ENCODE data around the gene KRTAP20-3. TPM values are rescaled to one million over a fixed set of nuclear protein-coding genes. Genes with fewer than 3 reads are reported as not detected.

The KRTAP20-3 gene
- total RNA-seq, 1 experiment from 2014 or later, result not detected

- Histone ChIP-seq H3K9me2 (ENCODE audit: insufficient read depth) (no peaks in the 10 kb centered on the region), H3K79me2 (ENCODE audit: insufficient read depth, low read length) (no peaks in the 10 kb centered on the region), H3K36me3 (ENCODE audit: control insufficient read depth in 1 of 2, insufficient read depth in 2 of 2, low read length in 2 of 2) (no peaks in the 10 kb centered on the region), H3K27ac (ENCODE audit: low read depth, low read length) (no peak within 1 kb of the TSS), H3K9me3 (ENCODE audit: control insufficient read depth in 1 of 2, insufficient read depth in 1 of 2, low read depth in 1 of 2, low read length in 2 of 2) (peaks cover 14 to 22% of the 10 kb centered on the region in 2 experiments; a peak in 2 of 4 replicates), H4K20me1 (ENCODE audit: insufficient read depth) (no peaks in the 10 kb centered on the region), H3K4me1 (ENCODE audit: control insufficient read depth in 1 of 2, insufficient read depth in 2 of 2, low read length in 2 of 2) (no peaks in the 10 kb centered on the region), H3K4me3 (replicated peaks in 1 of 2; ENCODE audit: low read depth in 1 of 2, low read length in 2 of 2) (no peak within 1 kb of the TSS), H3K4me2 (ENCODE audit: low read length) (no peak within 1 kb of the TSS), H3K27me3 (ENCODE audit: insufficient read depth, low read length) (no peaks in the 10 kb centered on the region), H3K9ac (ENCODE audit: low read length) (no peak within 1 kb of the TSS), H2AFZ (ENCODE audit: low read depth, low read length, poor library complexity, severe bottlenecking) (no peak within 1 kb of the TSS)
- ATAC-seq (no peak), DNase-seq (ENCODE audit: low read depth, low spot score) (no peak)
- ChIA-PET CTCF (no interaction called here), RAD21 (ENCODE audit: low non-redundant PET in 1 of 2, low total read pairs in 2 of 2, uncharacterized antibody in 2 of 2, unreplicated experiment in 2 of 2) (no interaction called here), POLR2A (no interaction called here)
- intact Hi-C loops (cut with micrococcal nuclease), result no loop called here
- no TSS peak for BruUV-seq (replicated peaks)
- TF ChIP-seq MAX (IDR thresholded peaks at IDR 0.05), result no peak
- TF ChIP-seq ZBTB33 (IDR thresholded peaks at IDR 0.05; ENCODE audit: extremely low read depth, insufficient replicate concordance, low read length), result no peak
- TF ChIP-seq POLR2AphosphoS5 (IDR thresholded peaks at IDR 0.05; ENCODE audit: low read depth, low read length), result no peak
- no peak for TF ChIP-seq YY1 (IDR thresholded peaks at IDR 0.05; ENCODE audit: extremely low read depth, insufficient replicate concordance, low read depth, low read length)
Measured at GRCh38 chr21:30620522-30620921, 22.1 kb upstream of the KRTAP20-3 start, which contains the start of gene KRTAP20-4. KRTAP20-4 (plus strand) TSS chr21:30620627.

- Histone ChIP-seq H3K4me2 (ENCODE audit: low read length) (no peak overlapping the region), H3K27ac (ENCODE audit: low read depth, low read length) (no peak overlapping the region), H2AFZ (ENCODE audit: low read depth, low read length, poor library complexity, severe bottlenecking) (no peak overlapping the region), H3K4me1 (ENCODE audit: control insufficient read depth in 1 of 2, insufficient read depth in 2 of 2, low read length in 2 of 2) (no peaks in the 10 kb centered on the region), H3K9ac (ENCODE audit: low read length) (no peak overlapping the region), H3K79me2 (ENCODE audit: insufficient read depth, low read length) (no peaks in the 10 kb centered on the region), H4K20me1 (ENCODE audit: insufficient read depth) (no peaks in the 10 kb centered on the region), H3K9me2 (ENCODE audit: insufficient read depth) (no peaks in the 10 kb centered on the region), H3K27me3 (ENCODE audit: insufficient read depth, low read length) (no peaks in the 10 kb centered on the region), H3K4me3 (replicated peaks in 1 of 2; ENCODE audit: low read depth in 1 of 2, low read length in 2 of 2) (no peak overlapping the region), H3K9me3 (ENCODE audit: control insufficient read depth in 1 of 2, insufficient read depth in 1 of 2, low read depth in 1 of 2, low read length in 2 of 2) (peaks cover 7 to 22% of the 10 kb centered on the region in 2 experiments; a peak in 2 of 4 replicates), H3K36me3 (ENCODE audit: control insufficient read depth in 1 of 2, insufficient read depth in 2 of 2, low read length in 2 of 2) (no peaks in the 10 kb centered on the region)
- intact Hi-C loops (cut with micrococcal nuclease), result no loop called here
- ATAC-seq (no peak), DNase-seq (ENCODE audit: low read depth, low spot score) (no peak)
- RAD21 ChIA-PET (ENCODE audit: low non-redundant PET in 1 of 2, low total read pairs in 2 of 2, uncharacterized antibody in 2 of 2, unreplicated experiment in 2 of 2), result no interaction called here
- BruUV-seq (replicated peaks), result no TSS peak
- CTCF ChIA-PET, result no interaction called here
- POLR2A ChIA-PET, result no interaction called here
- TF ChIP-seq EZH2 (IDR thresholded peaks at IDR 0.05) (no peak), CTCF (IDR thresholded peaks at IDR 0.05 in 2 of 3, conservative IDR thresholded peaks at IDR 0.05 in 1 of 3; ENCODE audit: borderline replicate concordance in 1 of 3, insufficient read depth in 1 of 3, low read depth in 2 of 3, low read length in 2 of 3) (no peak), CBX3 (IDR thresholded peaks at IDR 0.05; ENCODE audit: low read depth) (no peak), SP1 (IDR thresholded peaks at IDR 0.05; ENCODE audit: low read depth) (no peak), ATF3 (IDR thresholded peaks at IDR 0.05) (no peak), ZFX (IDR thresholded peaks at IDR 0.05) (no peak), ELF1 (IDR thresholded peaks at IDR 0.05; ENCODE audit: borderline replicate concordance, low read depth) (no peak), EGR1 (IDR thresholded peaks at IDR 0.05; ENCODE audit: low read depth) (no peak), SRF (IDR thresholded peaks at IDR 0.05; ENCODE audit: low read depth) (no peak), POLR2AphosphoS5 (IDR thresholded peaks at IDR 0.05; ENCODE audit: low read depth, low read length) (no peak), MAX (IDR thresholded peaks at IDR 0.05) (no peak)
Measured at GRCh38 chr21:30623362-30623761, 19.3 kb upstream of the KRTAP20-3 start.

All from HCT116 (cell line).